ENCODE measurements around the gene RPL6. TPM values are rescaled to one million over a fixed set of nuclear protein-coding genes. Genes with fewer than 3 reads are reported as not detected.
"Not testable (repeated sequence)": the region's sequence is repeated elsewhere in the genome, so short reads cannot be mapped to it uniquely, and the experiment has no call there.

RPL6 gene
- total RNA-seq, 1 experiment from 2014 or later: 2,095 TPM

DNA sequence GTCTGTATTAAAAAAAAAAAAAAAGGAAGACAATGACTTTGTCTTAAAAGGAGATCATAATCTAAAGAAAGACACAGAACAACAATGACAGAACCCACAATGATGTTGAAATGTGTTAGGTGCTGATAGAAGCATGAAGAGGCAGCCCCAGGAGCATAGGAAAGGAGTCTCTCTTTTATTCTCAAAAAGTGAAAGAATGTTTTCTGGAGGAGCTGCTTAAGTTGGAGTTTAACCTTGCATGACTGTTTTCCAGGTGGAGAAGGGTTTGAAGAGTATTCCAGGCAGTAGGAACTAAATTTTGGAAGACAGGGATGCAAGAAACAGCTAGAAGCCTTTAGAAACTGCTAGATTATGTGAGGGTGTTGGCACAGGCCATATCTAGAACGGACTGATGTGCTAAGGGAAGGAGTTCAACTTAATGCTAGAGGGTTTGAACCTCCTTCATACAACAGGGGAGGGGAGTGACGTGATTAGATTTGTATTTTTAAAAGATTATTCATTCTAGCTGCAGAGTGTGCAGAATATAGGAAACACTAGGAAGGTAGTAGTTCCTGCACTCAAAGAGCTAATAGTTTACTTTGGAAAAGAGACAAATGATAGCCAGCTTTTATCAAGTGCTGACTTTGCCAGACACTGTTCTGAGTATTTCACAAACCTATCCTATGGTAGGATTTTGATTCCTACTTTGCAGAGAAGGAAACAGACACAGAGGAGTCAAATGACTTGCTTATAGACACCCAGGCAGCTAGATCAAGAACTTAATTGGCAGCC is 4.6 kb upstream of the RPL6 start:
- H3K27me3 Mint-ChIP-seq (ENCODE audit: insufficient read depth, unreplicated experiment): no peaks in the 10 kb centered on the region
- no peaks in the 10 kb centered on the region for H3K4me1 Mint-ChIP-seq (ENCODE audit: insufficient read depth, unreplicated experiment)
- TF ChIP-seq, protein P1, sequence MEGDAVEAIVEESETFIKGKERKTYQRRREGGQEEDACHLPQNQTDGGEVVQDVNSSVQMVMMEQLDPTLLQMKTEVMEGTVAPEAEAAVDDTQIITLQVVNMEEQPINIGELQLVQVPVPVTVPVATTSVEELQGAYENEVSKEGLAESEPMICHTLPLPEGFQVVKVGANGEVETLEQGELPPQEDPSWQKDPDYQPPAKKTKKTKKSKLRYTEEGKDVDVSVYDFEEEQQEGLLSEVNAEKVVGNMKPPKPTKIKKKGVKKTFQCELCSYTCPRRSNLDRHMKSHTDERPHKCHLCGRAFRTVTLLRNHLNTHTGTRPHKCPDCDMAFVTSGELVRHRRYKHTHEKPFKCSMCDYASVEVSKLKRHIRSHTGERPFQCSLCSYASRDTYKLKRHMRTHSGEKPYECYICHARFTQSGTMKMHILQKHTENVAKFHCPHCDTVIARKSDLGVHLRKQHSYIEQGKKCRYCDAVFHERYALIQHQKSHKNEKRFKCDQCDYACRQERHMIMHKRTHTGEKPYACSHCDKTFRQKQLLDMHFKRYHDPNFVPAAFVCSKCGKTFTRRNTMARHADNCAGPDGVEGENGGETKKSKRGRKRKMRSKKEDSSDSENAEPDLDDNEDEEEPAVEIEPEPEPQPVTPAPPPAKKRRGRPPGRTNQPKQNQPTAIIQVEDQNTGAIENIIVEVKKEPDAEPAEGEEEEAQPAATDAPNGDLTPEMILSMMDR (IDR thresholded peaks at IDR 0.05; ENCODE audit: unreplicated experiment): no peak
- no peak overlapping the region for H3K4me3 Mint-ChIP-seq (ENCODE audit: unreplicated experiment)
- H3K9me3 Mint-ChIP-seq (ENCODE audit: unreplicated experiment): no peaks in the 10 kb centered on the region
- DNase-seq (ENCODE audit: unreplicated experiment): no peak
- POLR2A ChIA-PET: interaction anchor here (1.1 kb wide), 1 partner anchor 220 kb away, joined by 3 read pairs; no protein-coding TSS in a partner anchor
- H3K27ac Mint-ChIP-seq (ENCODE audit: low read depth, unreplicated experiment): no peak overlapping the region
- CTCF ChIA-PET: interaction anchor here (0.6 to 0.8 kb wide), 3 partner anchors 17 to 376 kb away, joined by 3 to 5 read pairs (median 5); no protein-coding TSS in a partner anchor
- intact Hi-C loops (cut with micrococcal nuclease): no loop called here
- peaks cover 21% of the 10 kb centered on the region for H3K36me3 Mint-ChIP-seq (ENCODE audit: insufficient read depth, unreplicated experiment)
- no TSS peak for BruUV-seq (replicated peaks)

DNA sequence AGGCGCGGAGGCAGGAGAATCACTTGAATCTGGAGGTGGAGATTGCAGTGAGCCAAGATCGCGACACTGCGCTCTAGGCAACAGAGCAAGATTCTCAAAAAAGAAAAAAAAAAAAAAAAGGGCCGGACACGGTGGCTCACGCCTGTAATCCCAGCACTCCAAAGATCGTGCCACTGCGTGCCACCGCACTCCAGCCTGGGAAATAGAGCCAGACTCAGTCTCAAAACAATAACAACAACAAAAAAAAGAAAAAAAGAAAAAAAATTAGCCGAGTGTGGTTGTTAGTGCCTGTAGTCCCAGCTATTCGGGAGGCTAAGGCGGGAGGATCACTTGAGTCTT is 470 bp upstream of the RPL6 start:
- DNase-seq (ENCODE audit: unreplicated experiment): no peak
- Mint-ChIP-seq H3K4me1 (ENCODE audit: insufficient read depth, unreplicated experiment) (peaks cover 16% of the 10 kb centered on the region), H3K4me3 (ENCODE audit: unreplicated experiment) (peak overlapping the region; percentile 99), H3K36me3 (ENCODE audit: insufficient read depth, unreplicated experiment) (peaks cover 54% of the 10 kb centered on the region), H3K27ac (ENCODE audit: low read depth, unreplicated experiment) (peak overlapping the region; percentile 100), H3K27me3 (ENCODE audit: insufficient read depth, unreplicated experiment) (no peaks in the 10 kb centered on the region), H3K9me3 (ENCODE audit: unreplicated experiment) (no peaks in the 10 kb centered on the region)
- ChIA-PET CTCF (interaction anchor here (0.6 to 1.4 kb wide), 2 partner anchors 169 to 212 kb away, joined by 3 to 7 read pairs; no protein-coding TSS in a partner anchor), POLR2A (interaction anchor here (0.6 to 1.0 kb wide), 2 partner anchors 396 to 1878 kb away, joined by 3 read pairs; no protein-coding TSS in a partner anchor)
- no TSS peak for BruUV-seq (replicated peaks)
- intact Hi-C loops (cut with micrococcal nuclease): no loop called here
- TF ChIP-seq, protein P1 (IDR thresholded peaks at IDR 0.05; ENCODE audit: unreplicated experiment): no peak

DNA sequence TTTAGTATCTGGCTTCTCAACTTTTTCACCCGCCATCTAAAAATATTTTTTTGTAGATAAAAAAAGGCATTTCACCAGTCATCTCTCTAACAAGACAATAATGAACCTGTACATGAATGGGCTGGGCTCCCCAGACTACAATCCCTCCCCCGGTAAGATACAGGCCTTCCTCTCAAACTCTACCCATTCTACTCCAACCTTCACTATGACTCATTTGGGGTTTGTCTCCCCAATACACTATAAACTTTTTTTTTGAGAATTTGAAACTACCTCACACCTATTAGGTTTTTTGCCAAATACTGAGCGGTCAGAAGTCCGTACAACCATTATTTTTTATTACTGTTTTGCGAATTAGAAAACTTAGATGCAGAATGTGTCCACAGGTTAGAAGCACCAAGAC is 784 bp downstream of the RPL6 start:
- POLR2A ChIA-PET: interaction anchor here (0.7 to 1.4 kb wide), 3 partner anchors 10 to 218 kb away, joined by 3 to 4 read pairs (median 4); partner anchors contain the start of gene PTPN11
- no TSS peak for BruUV-seq (replicated peaks)
- DNase-seq (ENCODE audit: unreplicated experiment): no peak
- H3K36me3 Mint-ChIP-seq (ENCODE audit: insufficient read depth, unreplicated experiment): peaks cover 63% of the 10 kb centered on the region
- no peaks in the 10 kb centered on the region for H3K9me3 Mint-ChIP-seq (ENCODE audit: unreplicated experiment)
- no peaks in the 10 kb centered on the region for H3K27me3 Mint-ChIP-seq (ENCODE audit: insufficient read depth, unreplicated experiment)
- H3K27ac Mint-ChIP-seq (ENCODE audit: low read depth, unreplicated experiment): peak overlapping the region; percentile 100
- TF ChIP-seq, protein P1 (IDR thresholded peaks at IDR 0.05; ENCODE audit: unreplicated experiment): no peak
- intact Hi-C loops (cut with micrococcal nuclease): no loop called here
- peaks cover 16% of the 10 kb centered on the region for H3K4me1 Mint-ChIP-seq (ENCODE audit: insufficient read depth, unreplicated experiment)
- CTCF ChIA-PET: interaction anchor here (0.7 kb wide), 1 partner anchor 602 kb away, joined by 3 read pairs; no protein-coding TSS in a partner anchor
- peak overlapping the region; percentile 99 for H3K4me3 Mint-ChIP-seq (ENCODE audit: unreplicated experiment)

DNA sequence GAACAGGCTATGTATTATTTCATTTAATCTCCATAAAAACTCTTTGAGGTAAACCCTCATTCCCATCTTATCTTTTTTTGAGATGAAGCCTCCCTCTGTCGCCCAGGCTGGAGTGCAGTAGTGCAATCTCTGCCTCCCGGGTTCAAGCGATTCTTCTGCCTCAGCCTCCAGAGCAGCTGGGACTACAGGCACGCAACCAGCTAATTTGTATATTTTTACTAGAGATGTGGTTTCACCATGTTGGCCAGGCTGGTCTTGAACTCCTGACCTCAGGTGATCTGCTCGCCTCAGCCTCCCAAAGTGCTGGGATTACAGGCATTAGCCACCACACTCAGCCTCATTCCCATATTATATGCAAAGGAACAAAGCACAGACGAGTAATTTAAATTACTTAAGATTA is 1.7 kb downstream of the RPL6 start:
- intact Hi-C loops (cut with micrococcal nuclease); DNase-seq (ENCODE audit: unreplicated experiment); H3K9me3 Mint-ChIP-seq (ENCODE audit: unreplicated experiment); BruUV-seq (replicated peaks); CTCF ChIA-PET; H3K27me3 Mint-ChIP-seq (ENCODE audit: insufficient read depth, unreplicated experiment): not testable (repeated sequence)
- peaks cover 69% of the 10 kb centered on the region for H3K36me3 Mint-ChIP-seq (ENCODE audit: insufficient read depth, unreplicated experiment)
- POLR2A ChIA-PET: interaction anchor here (0.6 to 1.4 kb wide), 4 partner anchors 11 to 115 kb away, joined by 3 to 4 read pairs (median 4); partner anchors contain the start of gene PTPN11
- peak overlapping the region; percentile 100 for H3K27ac Mint-ChIP-seq (ENCODE audit: low read depth, unreplicated experiment)
- H3K4me3 Mint-ChIP-seq (ENCODE audit: unreplicated experiment): peak overlapping the region; percentile 99
- H3K4me1 Mint-ChIP-seq (ENCODE audit: insufficient read depth, unreplicated experiment): peaks cover 16% of the 10 kb centered on the region

Measured in MCF 10A (cell line).